ENCODE measurements around the gene LTBR. TPM values are rescaled to one million over a fixed set of nuclear protein-coding genes. Genes with fewer than 3 reads are reported as not detected.

Gene LTBR
- total RNA-seq, 1 donor from 2014 or later: 41.1 TPM

- TF ChIP-seq CTCF (IDR thresholded peaks at IDR 0.05): no peak
- no peaks in the 10 kb centered on the region for H3K9me3 Mint-ChIP-seq (ENCODE audit: low read depth)
- H3K27me3 Mint-ChIP-seq (ENCODE audit: low read depth): no peaks in the 10 kb centered on the region
- H3K4me3 Mint-ChIP-seq (ENCODE audit: unreplicated experiment): no peak overlapping the region
- no peak for DNase-seq (ENCODE audit: low spot score)
- no peaks in the 10 kb centered on the region for H3K36me3 Mint-ChIP-seq (ENCODE audit: low read depth)
- peak overlapping the region; percentile 74 for H3K27ac Mint-ChIP-seq (ENCODE audit: unreplicated experiment)
- peaks cover 15% of the 10 kb centered on the region for H3K4me1 Mint-ChIP-seq (ENCODE audit: low read depth)
Observed at GRCh38 chr12:6352193-6353173, 31.5 kb upstream of the LTBR start.

GRCh38 chr12:6354495-6355393 is 29.2 kb upstream of the LTBR start:
- no peak for TF ChIP-seq CTCF (IDR thresholded peaks at IDR 0.05)
- no peak for DNase-seq (ENCODE audit: low spot score)
- H3K27ac Mint-ChIP-seq (ENCODE audit: unreplicated experiment): no peak overlapping the region
- no peaks in the 10 kb centered on the region for H3K9me3 Mint-ChIP-seq (ENCODE audit: low read depth)
- no peaks in the 10 kb centered on the region for H3K27me3 Mint-ChIP-seq (ENCODE audit: low read depth)
- H3K36me3 Mint-ChIP-seq (ENCODE audit: low read depth): no peaks in the 10 kb centered on the region
- H3K4me1 Mint-ChIP-seq (ENCODE audit: low read depth): peaks cover 24% of the 10 kb centered on the region
- H3K4me3 Mint-ChIP-seq (ENCODE audit: unreplicated experiment): no peak overlapping the region

- Mint-ChIP-seq H3K4me1 (ENCODE audit: low read depth) (peaks cover 28% of the 10 kb centered on the region), H3K27me3 (ENCODE audit: low read depth) (no peaks in the 10 kb centered on the region), H3K36me3 (ENCODE audit: low read depth) (peaks cover 2% of the 10 kb centered on the region), H3K4me3 (ENCODE audit: unreplicated experiment) (no peak overlapping the region), H3K9me3 (ENCODE audit: low read depth) (no peaks in the 10 kb centered on the region), H3K27ac (ENCODE audit: unreplicated experiment) (no peak overlapping the region)
- DNase-seq (ENCODE audit: low spot score): no peak
- TF ChIP-seq CTCF (IDR thresholded peaks at IDR 0.05): no peak
Observed at GRCh38 chr12:6355491-6356373, 28.2 kb upstream of the LTBR start.

GRCh38 chr12:6356374-6356820 is 27.6 kb upstream of the LTBR start:
- Mint-ChIP-seq H3K36me3 (ENCODE audit: low read depth) (peaks cover 2% of the 10 kb centered on the region), H3K27me3 (ENCODE audit: low read depth) (no peaks in the 10 kb centered on the region), H3K4me1 (ENCODE audit: low read depth) (peaks cover 35% of the 10 kb centered on the region), H3K27ac (ENCODE audit: unreplicated experiment) (no peak overlapping the region), H3K9me3 (ENCODE audit: low read depth) (no peaks in the 10 kb centered on the region), H3K4me3 (ENCODE audit: unreplicated experiment) (no peak overlapping the region)
- DNase-seq (ENCODE audit: low spot score): no peak
- no peak for TF ChIP-seq CTCF (IDR thresholded peaks at IDR 0.05)
